H9 (cell line): ENCODE results near the gene DCUN1D5. TPM values are rescaled to one million over a fixed set of nuclear protein-coding genes. Genes with fewer than 3 reads are reported as not detected.

ENCODE experiments used
- DNase-seq: peaks from one replicate; pipeline ENCODE4 v3.0.0-alpha.2; 2017
- H2AFZ ChIP-seq: one replicate; pipeline ENCODE4 v1.6.1; 2013; ENCODE audit warnings: mild to moderate bottlenecking, low read length, control low read depth, moderate library complexity
- H2AK5ac ChIP-seq: 2 replicates; pipeline ENCODE4 v1.6.1; 2013; ENCODE audit warnings: low read length, control low read depth, mixed read lengths; ENCODE audit not compliant: insufficient read length
- H2BK120ac ChIP-seq: one replicate; pipeline ENCODE4 v1.6.1; 2013; ENCODE audit warnings: low read depth, mild to moderate bottlenecking, low read length, control low read depth, inconsistent platforms; ENCODE audit not compliant: poor library complexity, severe bottlenecking
- H2BK12ac ChIP-seq: 2 replicates; pipeline ENCODE4 v1.6.1; 2013; ENCODE audit warnings: low read length, control low read depth, mixed read lengths, low read depth; ENCODE audit not compliant: insufficient read length
- H2BK15ac ChIP-seq: 2 replicates; pipeline ENCODE4 v1.6.1; 2013; ENCODE audit warnings: low read depth, low read length, control low read depth
- H2BK20ac ChIP-seq: one replicate; pipeline ENCODE4 v1.6.1; 2013; ENCODE audit warnings: low read depth, mild to moderate bottlenecking, low read length, control low read depth, inconsistent platforms; ENCODE audit not compliant: poor library complexity, severe bottlenecking
- H2BK5ac ChIP-seq: 2 replicates; pipeline ENCODE4 v1.6.1; 2013; ENCODE audit warnings: low read length, control low read depth, mixed read lengths; ENCODE audit not compliant: insufficient read length
- H3K14ac ChIP-seq: 2 replicates; pipeline ENCODE4 v1.6.1; 2013; ENCODE audit warnings: low read length, control low read depth; ENCODE audit not compliant: insufficient read depth
- H3K18ac ChIP-seq: 2 replicates; pipeline ENCODE4 v1.6.1; 2013; ENCODE audit warnings: low read depth, mild to moderate bottlenecking, mixed read lengths, low read length, control low read depth; ENCODE audit not compliant: insufficient read length
- H3K23ac ChIP-seq: 2 replicates; pipeline ENCODE4 v1.6.1; 2013; ENCODE audit warnings: low read length, control low read depth, mixed read lengths, low read depth; ENCODE audit not compliant: insufficient read length
- H3K23me2 ChIP-seq: 2 replicates; pipeline ENCODE4 v1.6.1; 2013; ENCODE audit warnings: low read depth, mild to moderate bottlenecking, mixed read lengths, low read length, control low read depth; ENCODE audit not compliant: insufficient read length, poor library complexity, severe bottlenecking
- H3K27ac ChIP-seq: 2 replicates; pipeline ENCODE4 v1.5.1; 2013; ENCODE audit warnings: low read length, control low read depth, mixed read lengths, low read depth; ENCODE audit not compliant: insufficient read length
- H3K27me3 ChIP-seq: 2 replicates; pipeline ENCODE4 v1.6.1; 2013; ENCODE audit warnings: low read length, control low read depth, inconsistent platforms; ENCODE audit not compliant: insufficient read depth
- H3K4ac ChIP-seq: 2 replicates; pipeline ENCODE4 v1.6.1; 2013; ENCODE audit warnings: low read depth, mild to moderate bottlenecking, control low read depth, inconsistent platforms, low read length, moderate library complexity
- H3K4me1 ChIP-seq: 2 replicates; pipeline ENCODE4 v1.6.1; 2013; ENCODE audit warnings: low read length, control low read depth, inconsistent platforms; ENCODE audit not compliant: insufficient read depth
- H3K4me2 ChIP-seq: 2 replicates; pipeline ENCODE4 v1.6.1; 2013; ENCODE audit warnings: low read length, control low read depth, mixed read lengths; ENCODE audit not compliant: insufficient read length, insufficient read depth
- H3K56ac ChIP-seq: 2 replicates; pipeline ENCODE4 v1.6.1; 2013; ENCODE audit warnings: low read depth, mild to moderate bottlenecking, mixed read lengths, low read length, control low read depth; ENCODE audit not compliant: insufficient read length
- H3K79me1 ChIP-seq: 2 replicates; pipeline ENCODE4 v1.6.1; 2013; ENCODE audit warnings: low read depth, mild to moderate bottlenecking, moderate library complexity, low read length, control low read depth, inconsistent platforms; ENCODE audit not compliant: insufficient read depth, poor library complexity, severe bottlenecking
- H3K79me2 ChIP-seq: 2 replicates; pipeline ENCODE4 v1.6.1; 2013; ENCODE audit warnings: low read length, control low read depth, inconsistent platforms; ENCODE audit not compliant: insufficient read depth
- H3K9ac ChIP-seq: 2 replicates; pipeline ENCODE4 v1.6.1; 2013; ENCODE audit warnings: low read length, control low read depth, mixed read lengths; ENCODE audit not compliant: insufficient read length; ENCODE audit errors: extremely low read depth
- H3K9me3 ChIP-seq: one replicate; pipeline ENCODE4 v1.6.1; 2013; ENCODE audit warnings: low read depth, low read length, inconsistent platforms; ENCODE audit not compliant: control insufficient read depth
- H3T11ph ChIP-seq: one replicate; pipeline ENCODE4 v1.6.1; 2013; ENCODE audit warnings: mild to moderate bottlenecking, low read length, control low read depth, inconsistent platforms
- H4K20me1 ChIP-seq: one replicate; pipeline ENCODE4 v1.6.1; 2013; ENCODE audit not compliant: control insufficient read depth, insufficient read length, insufficient read depth
- H4K5ac ChIP-seq: 2 replicates; pipeline ENCODE4 v1.6.1; 2013; ENCODE audit warnings: low read depth, mild to moderate bottlenecking, mixed read lengths, low read length, control low read depth; ENCODE audit not compliant: insufficient read length
- H4K8ac ChIP-seq: replicated peaks from 2 replicates; pipeline ENCODE4 v1.6.1; 2013; ENCODE audit warnings: low read length, control low read depth, mixed read lengths, low read depth; ENCODE audit not compliant: insufficient read length
- H4K91ac ChIP-seq: 2 replicates; pipeline ENCODE4 v1.6.1; 2013; ENCODE audit warnings: low read depth, mild to moderate bottlenecking, moderate library complexity, mixed read lengths, low read length, control low read depth; ENCODE audit not compliant: insufficient read length
- H3K27ac Mint-ChIP-seq, 3 experiments: 2 replicates in 2 of 3; 3 replicates in 1 of 3; pipeline ENCODE4 v1.8.0; 2020 to 2021; ENCODE audit warnings: mixed read lengths in 3 of 3, mild to moderate bottlenecking in 1 of 3, moderate library complexity in 1 of 3
- H3K27me3 Mint-ChIP-seq: 2 replicates; pipeline ENCODE4 v1.8.0; 2021; ENCODE audit warnings: low read depth, mild to moderate bottlenecking, moderate library complexity, mixed read lengths
- H3K36me3 Mint-ChIP-seq, 3 experiments: 2 replicates in 2 of 3; 3 replicates in 1 of 3; pipeline ENCODE4 v1.8.0; 2020 to 2021; ENCODE audit warnings: low read depth in 3 of 3, mixed read lengths in 3 of 3; ENCODE audit not compliant: insufficient read depth in 1 of 3
- H3K4me1 Mint-ChIP-seq, 2 experiments: 2 replicates each; pipeline ENCODE4 v1.8.0; 2020; ENCODE audit warnings: mixed read lengths in 2 of 2
- H3K4me3 Mint-ChIP-seq, 2 experiments: 2 replicates in 1 of 2; 3 replicates in 1 of 2; pipeline ENCODE4 v1.8.0; 2020 to 2021; ENCODE audit warnings: mild to moderate bottlenecking in 2 of 2, mixed read lengths in 2 of 2, moderate library complexity in 1 of 2
- H3K9me3 Mint-ChIP-seq, 2 experiments: 2 replicates in 1 of 2; 3 replicates in 1 of 2; pipeline ENCODE4 v1.8.0; 2020; ENCODE audit warnings: mild to moderate bottlenecking in 2 of 2, mixed read lengths in 2 of 2, moderate library complexity in 1 of 2
- WGBS: extraction: QIAGEN DNeasy Blood & Tissue Kit; methylation state at CpG from one replicate; pipeline ENCODE4 v1.1.7; 2013; ENCODE audit warnings: missing lambda C conversion rate, low lambda C conversion rate, mixed read lengths; ENCODE audit not compliant: insufficient read length; ENCODE audit errors: extremely low coverage; 5-methylcytosine and 5-hydroxymethylcytosine counted together
- total RNA-seq: library from RNA; stranded (reverse); gene quantifications from 2 replicates; pipeline ENCODE4 v1.2.1, GENCODE V29; 2021
- TF ChIP-seq, protein P1 (sequence below): fragments of 200-600 bp; sonication (generic); conservative IDR thresholded peaks from 3 replicates; pipeline ENCODE4 v1.8.0; 2021; ENCODE audit warnings: antibody characterized with exemption, mild to moderate bottlenecking

The DCUN1D5 gene
- total RNA-seq, 1 experiment from 2014 or later, result 86.7 TPM

DNA sequence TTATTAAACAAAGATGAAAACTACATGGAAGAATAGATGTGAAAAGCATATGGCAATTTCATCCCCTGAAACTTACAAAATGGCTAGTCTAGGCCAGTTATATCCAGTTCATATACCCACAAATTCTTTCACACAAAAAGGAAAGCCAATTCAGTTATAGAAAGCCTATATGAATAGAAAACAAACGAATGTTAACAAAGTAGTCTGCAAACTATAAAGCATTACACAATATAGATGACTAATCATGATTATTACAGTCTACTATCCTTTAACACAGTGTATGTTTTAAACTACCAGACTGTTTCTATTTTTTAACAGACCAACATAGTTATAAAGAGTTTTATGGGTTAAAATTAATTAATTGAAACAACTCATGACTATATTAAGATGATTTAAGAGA is 12.1 kb downstream of the DCUN1D5 start:
- no peak overlapping the region for H2BK15ac ChIP-seq
- H3T11ph ChIP-seq, result no peak overlapping the region
- no peaks in the 10 kb centered on the region for H4K20me1 ChIP-seq
- H3K9me3 ChIP-seq, result no peaks in the 10 kb centered on the region
- no peak overlapping the region for H4K91ac ChIP-seq
- H4K8ac ChIP-seq, result no peak overlapping the region
- H2AFZ ChIP-seq, result no peak overlapping the region
- H3K27me3 Mint-ChIP-seq, result no peaks in the 10 kb centered on the region
- H3K36me3 Mint-ChIP-seq, result peaks cover 39 to 81% (median 56%) of the 10 kb centered on the region in 3 experiments
- H3K23me2 ChIP-seq, result no peaks in the 10 kb centered on the region
- H3K27me3 ChIP-seq, result no peaks in the 10 kb centered on the region
- no peak overlapping the region for H3K23ac ChIP-seq
- no peak overlapping the region for H2BK120ac ChIP-seq
- no peak overlapping the region for H3K56ac ChIP-seq
- H3K18ac ChIP-seq, result no peak overlapping the region
- H2BK5ac ChIP-seq, result no peak overlapping the region
- no peak overlapping the region for H3K14ac ChIP-seq
- no peak overlapping the region for H2BK20ac ChIP-seq
- H4K5ac ChIP-seq, result no peak overlapping the region
- no peak overlapping the region for H3K9ac ChIP-seq
- no peak overlapping the region for H2BK12ac ChIP-seq
- no peaks in the 10 kb centered on the region for H3K4me1 Mint-ChIP-seq
- no peak overlapping the region for H3K27ac ChIP-seq
- DNase-seq, result no peak
- H2AK5ac ChIP-seq, result no peak overlapping the region
- H3K27ac Mint-ChIP-seq, result no peak overlapping the region
- H3K4ac ChIP-seq, result no peak overlapping the region
- no peaks in the 10 kb centered on the region for H3K79me1 ChIP-seq
- H3K4me1 ChIP-seq, result no peaks in the 10 kb centered on the region
- TF ChIP-seq, protein P1, sequence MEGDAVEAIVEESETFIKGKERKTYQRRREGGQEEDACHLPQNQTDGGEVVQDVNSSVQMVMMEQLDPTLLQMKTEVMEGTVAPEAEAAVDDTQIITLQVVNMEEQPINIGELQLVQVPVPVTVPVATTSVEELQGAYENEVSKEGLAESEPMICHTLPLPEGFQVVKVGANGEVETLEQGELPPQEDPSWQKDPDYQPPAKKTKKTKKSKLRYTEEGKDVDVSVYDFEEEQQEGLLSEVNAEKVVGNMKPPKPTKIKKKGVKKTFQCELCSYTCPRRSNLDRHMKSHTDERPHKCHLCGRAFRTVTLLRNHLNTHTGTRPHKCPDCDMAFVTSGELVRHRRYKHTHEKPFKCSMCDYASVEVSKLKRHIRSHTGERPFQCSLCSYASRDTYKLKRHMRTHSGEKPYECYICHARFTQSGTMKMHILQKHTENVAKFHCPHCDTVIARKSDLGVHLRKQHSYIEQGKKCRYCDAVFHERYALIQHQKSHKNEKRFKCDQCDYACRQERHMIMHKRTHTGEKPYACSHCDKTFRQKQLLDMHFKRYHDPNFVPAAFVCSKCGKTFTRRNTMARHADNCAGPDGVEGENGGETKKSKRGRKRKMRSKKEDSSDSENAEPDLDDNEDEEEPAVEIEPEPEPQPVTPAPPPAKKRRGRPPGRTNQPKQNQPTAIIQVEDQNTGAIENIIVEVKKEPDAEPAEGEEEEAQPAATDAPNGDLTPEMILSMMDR, result no peak
- H3K4me2 ChIP-seq, result no peak overlapping the region
- no peak overlapping the region for H3K4me3 Mint-ChIP-seq
- WGBS, result no CpG with 5 or more reads among the region's 1 CpG
- no peaks in the 10 kb centered on the region for H3K9me3 Mint-ChIP-seq
- H3K79me2 ChIP-seq, result peaks cover 2% of the 10 kb centered on the region; the same call in 1 of the 2 replicates
